Gastrocnemius medialis (tissue), 4 donors: ENCODE results near the gene CPPED1.

Experiments used
- CTCF ChIP-seq, 5 experiments: fragments of 450-650 bp in 3 of 5; fragments of 200-600 bp in 2 of 5; sonication (generic) in 2 of 5; IDR thresholded peaks in 4 of 5; conservative IDR thresholded peaks in 1 of 5; 1 replicate in 4 of 5; 2 replicates in 1 of 5; pipeline ENCODE4 v1.5.1; 2016 to 2019; ENCODE audit warnings: antibody characterized with exemption in 5 of 5, mild to moderate bottlenecking in 3 of 5, moderate library complexity in 3 of 5
- POLR2A ChIP-seq, 2 donors: fragments of 450-650 bp; IDR thresholded peaks; one replicate each; pipeline ENCODE4 v1.6.1; 2017; ENCODE audit warnings: antibody characterized with exemption in 2 of 2, mild to moderate bottlenecking in 2 of 2, moderate library complexity in 2 of 2

- TF ChIP-seq CTCF (IDR thresholded peaks at IDR 0.05 in 4 of 5, conservative IDR thresholded peaks at IDR 0.05 in 1 of 5) (no peak), POLR2A (IDR thresholded peaks at IDR 0.05) (no peak)
These were observed 160.6 kb downstream of the CPPED1 start for GRCh38 chr16:12643034-12643455.
